Muscle of leg (tissue), 11 donors: ENCODE data around the gene RAB4A. TPM values are rescaled to one million over a fixed set of nuclear protein-coding genes. Genes with fewer than 3 reads are reported as not detected.

Experiments used
- DNase-seq: peaks from one replicate; pipeline ENCODE4 v3.0.0; 2013
- H3K27ac ChIP-seq: one replicate; pipeline ENCODE4 v1.5.1; 2013; ENCODE audit warnings: mild to moderate bottlenecking, low read length, control low read depth
- H3K27me3 ChIP-seq: one replicate; pipeline ENCODE4 v1.6.1; 2013; ENCODE audit warnings: low read length; ENCODE audit not compliant: control insufficient read depth, insufficient read depth
- H3K36me3 ChIP-seq: one replicate; pipeline ENCODE4 v1.6.1; 2013; ENCODE audit warnings: low read length; ENCODE audit not compliant: control insufficient read depth, insufficient read depth
- H3K4me1 ChIP-seq: one replicate; pipeline ENCODE4 v1.6.1; 2013; ENCODE audit warnings: low read length; ENCODE audit not compliant: control insufficient read depth, insufficient read depth
- H3K4me3 ChIP-seq: one replicate; pipeline ENCODE4 v1.5.1; 2013; ENCODE audit warnings: low read length, control low read depth
- H3K9me3 ChIP-seq: replicated peaks from 2 replicates; pipeline ENCODE4 v1.6.1; 2013; ENCODE audit warnings: low read depth, low read length; ENCODE audit not compliant: control insufficient read depth
- WGBS: methylation state at CpG from one replicate; pipeline ENCODE4 v1.1.5; 2013; ENCODE audit warnings: missing lambda C conversion rate; ENCODE audit not compliant: insufficient coverage; 5-methylcytosine and 5-hydroxymethylcytosine counted together
- polyA plus RNA-seq, 8 donors: library from polyadenylated mRNA; unstranded; fragments of 120-200 nt; gene quantifications; one replicate each; pipeline versions ENCODE4 v1.2.1 to v1.2.3, GENCODE V29; 2013; ENCODE audit warnings: inconsistent platforms in 1 of 8, low replicate concordance in 1 of 8; ENCODE audit not compliant: insufficient read length in 8 of 8, insufficient read depth in 1 of 8
- total RNA-seq: library from RNA; stranded (reverse); fragments of 120-200 nt; gene quantifications from one replicate; pipeline ENCODE4 v1.2.4, GENCODE V29; 2013

Gene RAB4A
- total and polyA plus RNA-seq, 9 donors, result 39.0 to 57.8 (median 50.9) TPM

DNA sequence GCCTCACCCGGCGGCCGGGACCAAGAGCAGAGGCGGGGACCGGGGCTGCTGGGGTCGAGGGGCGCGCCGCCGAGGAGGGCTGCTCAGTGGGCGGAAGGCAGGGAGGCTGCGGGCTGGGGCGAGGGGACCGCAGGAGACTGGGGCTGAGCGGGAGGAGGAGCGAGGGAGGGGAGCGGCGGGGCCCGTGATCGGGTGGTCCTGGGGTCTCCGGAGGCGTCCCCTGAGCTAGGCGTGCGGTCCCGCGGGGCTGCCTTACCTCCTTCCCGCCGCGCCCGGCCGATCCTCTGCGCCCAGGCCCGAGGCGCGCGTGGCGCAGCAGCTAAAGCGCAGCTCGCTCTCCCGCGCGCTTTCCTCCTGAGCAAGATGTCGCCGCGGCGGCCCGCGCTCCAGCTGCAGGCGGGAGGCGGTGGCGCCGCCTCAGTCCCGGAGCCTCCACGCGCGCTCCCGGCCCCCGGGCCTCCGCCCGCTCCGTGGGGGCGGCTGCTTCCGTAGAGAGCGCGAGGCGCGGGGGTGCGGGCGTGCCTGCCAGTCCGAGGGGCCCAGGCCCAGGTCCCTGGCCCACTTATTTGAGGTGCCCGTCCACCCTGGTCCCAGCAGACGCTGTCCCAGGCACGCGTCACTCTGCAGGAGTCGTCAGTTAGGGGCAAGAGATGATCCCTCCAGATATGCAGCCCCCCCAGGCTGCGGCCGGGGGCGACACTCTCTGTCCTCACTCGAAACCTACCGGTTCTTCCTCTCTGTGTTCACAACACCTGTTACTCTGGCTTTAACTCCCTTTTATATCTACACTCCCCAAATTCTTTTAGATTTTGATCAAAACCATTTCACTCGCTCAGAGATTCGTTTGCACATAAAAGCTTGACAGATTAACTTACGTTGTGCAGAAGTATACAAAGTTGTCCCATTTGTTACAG is 72.0 kb downstream of the RAB4A start, which contains the start of gene CCSAP:
TSS of gene CCSAP (minus strand) at position 392 of the 914 bp plus-strand sequence. CDS start 582 bp downstream, outside the sequence.
- Histone ChIP-seq H3K4me1 (peaks cover 11% of the 10 kb centered on the region), H3K36me3 (no peaks in the 10 kb centered on the region), H3K9me3 (no peaks in the 10 kb centered on the region), H3K4me3 (peak within 1 kb of the TSS; percentile 73), H3K27ac (peak within 1 kb of the TSS; percentile 83), H3K27me3 (peaks cover 24% of the 10 kb centered on the region)
- under 1% methylated on average over 80 of the region's 83 CpGs for WGBS
- peak; percentile 71 for DNase-seq

DNA sequence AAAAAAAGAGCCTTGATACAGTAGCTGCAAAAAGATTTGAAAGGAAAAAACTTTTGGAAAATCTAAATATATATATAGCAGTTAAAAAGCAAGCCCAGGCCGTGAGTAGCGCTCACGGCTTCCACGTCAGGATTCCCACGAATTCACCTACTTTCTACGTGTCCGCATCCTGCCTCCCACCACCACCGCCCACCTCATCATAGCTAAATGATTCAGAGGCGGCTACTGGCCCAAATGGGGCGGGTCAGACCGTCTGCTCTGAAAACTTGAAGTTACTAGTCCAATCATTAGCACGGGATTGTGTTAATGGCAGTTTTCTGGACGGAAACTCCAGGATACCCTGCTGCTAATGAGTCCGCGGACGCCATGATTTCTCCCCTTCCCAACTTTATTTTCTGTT is 73.2 kb downstream of the RAB4A start:
- Histone ChIP-seq H3K9me3 (no peaks in the 10 kb centered on the region), H3K27ac (no peak overlapping the region), H3K4me3 (no peak overlapping the region), H3K36me3 (no peaks in the 10 kb centered on the region), H3K4me1 (peaks cover 11% of the 10 kb centered on the region), H3K27me3 (peaks cover 26% of the 10 kb centered on the region)
- WGBS, result 79% methylated on average over 15 of the region's 16 CpGs
- DNase-seq, result no peak

- H3K4me3 ChIP-seq, result no peak overlapping the region
- peaks cover 11% of the 10 kb centered on the region for H3K4me1 ChIP-seq
- no peaks in the 10 kb centered on the region for H3K9me3 ChIP-seq
- H3K27ac ChIP-seq, result no peak overlapping the region
- peaks cover 26% of the 10 kb centered on the region for H3K27me3 ChIP-seq
- DNase-seq, result no peak
- 100% methylated on average over 1 of the region's 8 CpGs for WGBS
- no peaks in the 10 kb centered on the region for H3K36me3 ChIP-seq
Observed at GRCh38 chr1:229344937-229345684, 74.2 kb downstream of the RAB4A start.

GRCh38 chr1:229347528-229347927 is 76.6 kb downstream of the RAB4A start:
- DNase-seq, result peak; percentile 8
- no peaks in the 10 kb centered on the region for H3K36me3 ChIP-seq
- no peak overlapping the region for H3K4me3 ChIP-seq
- 55% methylated on average over 2 of the region's 3 CpGs for WGBS
- H3K27me3 ChIP-seq, result peaks cover 29% of the 10 kb centered on the region
- H3K9me3 ChIP-seq, result no peaks in the 10 kb centered on the region
- H3K4me1 ChIP-seq, result peaks cover 3% of the 10 kb centered on the region
- no peak overlapping the region for H3K27ac ChIP-seq

GRCh38 chr1:229349463-229350385 is 78.8 kb downstream of the RAB4A start:
- no peak overlapping the region for H3K4me3 ChIP-seq
- 65% methylated on average over 6 of the region's 8 CpGs for WGBS
- H3K27ac ChIP-seq, result no peak overlapping the region
- peaks cover 23% of the 10 kb centered on the region for H3K27me3 ChIP-seq
- peaks cover 6% of the 10 kb centered on the region for H3K9me3 ChIP-seq
- H3K4me1 ChIP-seq, result no peaks in the 10 kb centered on the region
- H3K36me3 ChIP-seq, result no peaks in the 10 kb centered on the region
- no peak for DNase-seq

- Histone ChIP-seq H3K4me1 (no peaks in the 10 kb centered on the region), H3K36me3 (no peaks in the 10 kb centered on the region), H3K27me3 (peaks cover 5% of the 10 kb centered on the region), H3K27ac (no peak overlapping the region), H3K4me3 (no peak overlapping the region), H3K9me3 (peaks cover 8% of the 10 kb centered on the region)
- no peak for DNase-seq
- WGBS, result no CpG with 5 or more reads among the region's 2 CpGs
Observed at GRCh38 chr1:229352975-229353374, 82.1 kb downstream of the RAB4A start.

- Histone ChIP-seq H3K4me3 (no peak overlapping the region), H3K27ac (no peak overlapping the region), H3K4me1 (no peaks in the 10 kb centered on the region), H3K9me3 (peaks cover 8% of the 10 kb centered on the region), H3K27me3 (peaks cover 3% of the 10 kb centered on the region), H3K36me3 (no peaks in the 10 kb centered on the region)
- no peak for DNase-seq
Observed at GRCh38 chr1:229354226-229354625, 83.3 kb downstream of the RAB4A start.

Other genes with a start within 250 kb of the RAB4A start
- gene CCSAP, start 71.9 kb downstream of the RAB4A start, total RNA-seq, result 5.3 TPM
- 1 to 10 TPM; 4.5 to 6.8 (median 5.6) TPM for gene CCSAP, start 71.9 kb downstream of the RAB4A start, polyA plus RNA-seq
- 2,334 TPM for gene ACTA1, start 163.0 kb downstream of the RAB4A start, total RNA-seq
- over 10,000 TPM in 3 of 8 donors, 1,000 to 10,000 TPM in 5; 3,829 to 11,725 (median 9,016) TPM for gene ACTA1, start 163.0 kb downstream of the RAB4A start, polyA plus RNA-seq
- 33.3 TPM for gene NUP133, start 237.2 kb downstream of the RAB4A start, total RNA-seq
- 10 to 100 TPM; 22.9 to 31.2 (median 27.1) TPM for gene NUP133, start 237.2 kb downstream of the RAB4A start, polyA plus RNA-seq